SU-DHL-6 (cell line): ENCODE data around the gene PATE4.

Experiments
- CTCF ChIP-seq: fragments of 200-600 bp; sonication (generic); IDR thresholded peaks from one replicate; pipeline ENCODE4 v1.5.1; 2017; ENCODE audit warnings: antibody characterized with exemption, mild to moderate bottlenecking, low read length, moderate library complexity; ENCODE audit not compliant: insufficient read depth, poor library complexity, severe bottlenecking
- EZH2phosphoT487 ChIP-seq: fragments of 200-600 bp; sonication (generic), shearing (Covaris generic); conservative IDR thresholded peaks from 2 replicates; pipeline ENCODE4 v1.6.1; 2018; ENCODE audit warnings: mild to moderate bottlenecking, antibody characterized with exemption, low read length, moderate library complexity, mixed read lengths

GRCh38 chr11:125869521-125869920, 36.4 kb downstream of the PATE4 start:
- TF ChIP-seq CTCF, result no peak
- TF ChIP-seq EZH2phosphoT487, result no peak
